SK-N-SH (cell line): Measurements from ENCODE around the gene FAM174B. TPM values are rescaled to one million over a fixed set of nuclear protein-coding genes. Genes with fewer than 3 reads are reported as not detected.

Source experiments
- CTCF ChIA-PET: fragments of 300-600, 350-600 bp; formaldehyde crosslinking; extraction: SDS; loops from one replicate; lab custom pipeline; 2021; lab: Yijun Ruan, JAX
- POLR2A ChIA-PET: fragments of 350-600 bp; sonication (Branson Sonifier 250); formaldehyde crosslinking; extraction: SDS; loops from one replicate; lab custom pipeline; 2020; ENCODE audit warnings: antibody characterized with exemption, inconsistent platforms; lab: Yijun Ruan, JAX
- DNase-seq: peaks from one replicate; pipeline ENCODE4 v3.0.0; 2012
- H2AFZ ChIP-seq: fragments of 200-600 bp; sonication (generic); 2 replicates; pipeline ENCODE4 v1.8.1; 2016; ENCODE audit warnings: antibody characterized with exemption, mild to moderate bottlenecking, low read depth
- H3F3A ChIP-seq: fragments of 200-600 bp; sonication (generic); replicated peaks from 2 replicates; pipeline ENCODE3; 2016; ENCODE audit warnings: antibody characterized with exemption, mild to moderate bottlenecking; ENCODE audit not compliant: insufficient read depth
- H3K27ac ChIP-seq, 2 experiments: fragments of 200-500 bp in 1 of 2; fragments of 200-600 bp in 1 of 2; sonication (Bioruptor generic) in 1 of 2; sonication (generic), shearing (Covaris generic) in 1 of 2; 2 replicates each; pipeline versions ENCODE4 v1.5.1 to v1.6.1; 2014 to 2016; ENCODE audit warnings: low read depth in 2 of 2, inconsistent platforms in 1 of 2, low read length in 1 of 2, mild to moderate bottlenecking in 1 of 2, mixed read lengths in 1 of 2
- H3K27me3 ChIP-seq: fragments of 200-600 bp; sonication (generic), shearing (Covaris generic); 2 replicates; pipeline ENCODE4 v1.6.1; 2016; ENCODE audit warnings: mixed run types; ENCODE audit not compliant: insufficient read depth
- H3K36me3 ChIP-seq, 2 experiments: fragments of 200-500 bp in 1 of 2; fragments of 200-600 bp in 1 of 2; sonication (Bioruptor generic) in 1 of 2; sonication (generic) in 1 of 2; replicated peaks in 1 of 2; 2 replicates each; pipeline versions ENCODE3 to v1.5.1; 2014 to 2016; ENCODE audit warnings: low read length in 1 of 2, mild to moderate bottlenecking in 1 of 2; ENCODE audit not compliant: insufficient read depth in 2 of 2, control insufficient read depth in 1 of 2
- H3K4me1 ChIP-seq, 2 experiments: fragments of 200-500 bp in 1 of 2; fragments of 200-600 bp in 1 of 2; sonication (Bioruptor generic) in 1 of 2; sonication (generic), shearing (Covaris generic) in 1 of 2; 2 replicates each; pipeline versions ENCODE4 v1.5.1 to v1.6.1; 2014 to 2016; ENCODE audit warnings: low read depth in 1 of 2, low read length in 1 of 2, mixed run types in 1 of 2; ENCODE audit not compliant: insufficient read depth in 2 of 2, control insufficient read depth in 1 of 2
- H3K4me2 ChIP-seq: fragments of 200-600 bp; sonication (generic), shearing (Covaris generic); 2 replicates; pipeline ENCODE4 v1.6.1; 2017; ENCODE audit warnings: mixed run types
- H3K4me3 ChIP-seq, 2 experiments: fragments of 200-500 bp in 1 of 2; fragments of 200-600 bp in 1 of 2; sonication (Bioruptor generic) in 1 of 2; sonication (generic), shearing (Covaris generic) in 1 of 2; 2 replicates each; pipeline versions ENCODE4 v1.5.1 to v1.8.1; 2014 to 2016; ENCODE audit warnings: low read depth in 2 of 2, inconsistent platforms in 1 of 2, low read length in 1 of 2, mild to moderate bottlenecking in 1 of 2, mixed read lengths in 1 of 2, moderate library complexity in 1 of 2
- H3K79me2 ChIP-seq: fragments of 200-600 bp; sonication (generic); 2 replicates; pipeline ENCODE4 v1.8.1; 2017; ENCODE audit warnings: mild to moderate bottlenecking; ENCODE audit not compliant: insufficient read depth
- H3K9ac ChIP-seq: fragments of 200-600 bp; sonication (generic); 2 replicates; pipeline ENCODE4 v1.6.1; 2017; ENCODE audit warnings: mixed run types
- H3K9me2 ChIP-seq: fragments of 200-600 bp; sonication (generic); 2 replicates; pipeline ENCODE4 v1.6.1; 2017; ENCODE audit warnings: mixed run types
- H3K9me3 ChIP-seq: fragments of 200-600 bp; sonication (generic); 2 replicates; pipeline ENCODE4 v1.6.1; 2017; ENCODE audit warnings: mixed run types, mild to moderate bottlenecking, moderate library complexity
- H4K20me1 ChIP-seq: fragments of 200-600 bp; sonication (generic); 2 replicates; pipeline ENCODE4 v1.6.1; 2017; ENCODE audit warnings: mild to moderate bottlenecking, mixed run types; ENCODE audit not compliant: insufficient read depth
- JUND ChIP-seq: IDR thresholded peaks from 2 replicates; pipeline ENCODE4 v1.4.0; 2012
- NFIC ChIP-seq: IDR thresholded peaks from 2 replicates; pipeline ENCODE4 v1.4.0; 2012; ENCODE audit warnings: borderline replicate concordance
- NRF1 ChIP-seq: IDR thresholded peaks from 2 replicates; pipeline ENCODE4 v1.6.1; 2012; ENCODE audit warnings: low read depth, mild to moderate bottlenecking, low read length
- RFX5 ChIP-seq: IDR thresholded peaks from 2 replicates; pipeline ENCODE4 v1.6.1; 2012; ENCODE audit warnings: mild to moderate bottlenecking, improper control_type of control experiment, low read length
- TAF1 ChIP-seq: IDR thresholded peaks from 2 replicates; pipeline ENCODE4 v1.6.1; 2012; ENCODE audit warnings: low read depth, mild to moderate bottlenecking, low read length, moderate library complexity, borderline replicate concordance
- WGBS: methylation state at CpG from one replicate; pipeline ENCODE4 v1.1.6; 2017; ENCODE audit warnings: low lambda C conversion rate; 5-methylcytosine and 5-hydroxymethylcytosine counted together
- polyA plus RNA-seq, 3 experiments: library from polyadenylated mRNA; depleted of rRNA; stranded (reverse); fragments of >200 nt; gene quantifications; 2 replicates each; pipeline ENCODE4 v1.2.3, GENCODE V29; 2012
- TF ChIP-seq, protein P1 (sequence below): fragments of 200-600 bp; sonication (generic); IDR thresholded peaks from 2 replicates; pipeline ENCODE4 v1.6.1; 2017; ENCODE audit warnings: antibody characterized with exemption, mild to moderate bottlenecking, moderate library complexity
- TF ChIP-seq, protein P2 (sequence below): IDR thresholded peaks from 2 replicates; pipeline ENCODE4; 2012
- TF ChIP-seq, protein P3 (sequence below): IDR thresholded peaks from 2 replicates; pipeline ENCODE4 v1.4.0; 2012; ENCODE audit warnings: low read depth, borderline replicate concordance

Gene FAM174B
- polyA plus RNA-seq, 1 of the 3 experiments (the other 2 are of a cell fraction), result 0.30 TPM

DNA sequence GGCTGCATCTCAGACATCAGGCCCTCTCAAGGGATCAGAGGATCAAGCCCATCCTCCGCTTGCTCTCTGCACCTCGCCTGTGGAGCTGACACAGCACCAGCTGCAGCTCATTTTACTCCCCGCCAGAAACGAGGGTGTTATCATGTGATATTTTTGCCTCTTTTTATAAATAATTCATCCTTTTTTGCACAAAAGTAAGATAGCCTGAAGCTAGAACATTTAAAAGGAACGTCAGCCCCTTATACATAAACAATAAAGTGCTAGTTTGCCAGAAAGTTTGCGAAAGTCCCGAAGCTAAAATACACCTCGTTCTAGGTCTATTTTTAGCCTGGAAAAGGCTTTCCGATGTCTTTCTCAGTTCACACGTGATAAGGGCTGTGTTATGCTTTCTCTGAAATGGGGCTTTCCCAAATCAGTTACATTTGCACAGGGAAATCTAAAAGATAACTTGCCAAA, 9.6 kb upstream of the FAM174B start (continued):
- no peak for TF ChIP-seq RFX5

DNA sequence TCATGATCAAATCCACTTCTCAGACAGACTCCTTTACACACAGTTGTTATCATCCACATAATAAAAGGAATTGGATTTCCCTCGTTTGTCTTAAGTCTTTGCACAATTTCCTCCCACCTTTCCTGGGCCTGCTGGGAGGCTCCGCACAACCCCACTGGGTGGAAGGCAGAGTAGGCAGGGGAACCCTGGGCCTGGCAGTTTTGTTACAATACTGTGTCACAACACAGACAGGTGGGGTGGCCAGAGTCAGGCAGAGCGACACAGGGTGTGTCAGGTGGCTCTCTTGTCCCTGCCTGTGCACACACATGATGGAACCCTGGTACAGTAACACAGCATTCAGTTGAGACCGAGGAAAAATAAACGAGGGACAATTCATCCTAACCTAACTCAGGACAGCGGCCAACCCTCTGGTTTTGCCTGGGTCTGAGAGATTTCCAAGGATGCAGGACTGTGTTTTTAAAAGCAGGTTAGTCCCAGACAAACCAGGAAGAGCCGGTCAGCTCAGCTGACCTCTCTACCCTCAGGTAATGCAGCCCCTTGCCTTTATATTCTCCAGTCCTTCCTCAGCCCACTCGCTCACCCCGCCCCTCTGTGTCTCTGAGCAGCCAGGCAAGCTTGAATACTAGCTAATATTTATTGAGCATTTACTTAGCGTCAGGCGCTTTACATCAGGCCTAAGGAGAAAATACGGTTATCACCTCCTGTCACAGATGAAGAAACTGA, 8.8 kb upstream of the FAM174B start:
- no peak overlapping the region for H3K9ac ChIP-seq
- H3K9me2 ChIP-seq, result no peaks in the 10 kb centered on the region
- H3K4me2 ChIP-seq, result no peak overlapping the region
- CTCF ChIA-PET, result interaction anchor here (1.3 to 1.5 kb wide), 2 partner anchors 11 to 20 kb away, joined by 3 to 7 read pairs; no protein-coding TSS in a partner anchor
- no peak overlapping the region for H3K27ac ChIP-seq
- no peaks in the 10 kb centered on the region for H3K27me3 ChIP-seq
- DNase-seq, result no peak
- no peak overlapping the region for H2AFZ ChIP-seq
- H3F3A ChIP-seq, result no peaks in the 10 kb centered on the region
- no peaks in the 10 kb centered on the region for H4K20me1 ChIP-seq
- H3K9me3 ChIP-seq, result no peaks in the 10 kb centered on the region
- POLR2A ChIA-PET, result no interaction called here
- 57% methylated on average over 12 of the region's 12 CpGs for WGBS
- H3K4me3 ChIP-seq, result no peak overlapping the region
- no peaks in the 10 kb centered on the region for H3K4me1 ChIP-seq
- no peaks in the 10 kb centered on the region for H3K36me3 ChIP-seq
- TF ChIP-seq, protein P1, sequence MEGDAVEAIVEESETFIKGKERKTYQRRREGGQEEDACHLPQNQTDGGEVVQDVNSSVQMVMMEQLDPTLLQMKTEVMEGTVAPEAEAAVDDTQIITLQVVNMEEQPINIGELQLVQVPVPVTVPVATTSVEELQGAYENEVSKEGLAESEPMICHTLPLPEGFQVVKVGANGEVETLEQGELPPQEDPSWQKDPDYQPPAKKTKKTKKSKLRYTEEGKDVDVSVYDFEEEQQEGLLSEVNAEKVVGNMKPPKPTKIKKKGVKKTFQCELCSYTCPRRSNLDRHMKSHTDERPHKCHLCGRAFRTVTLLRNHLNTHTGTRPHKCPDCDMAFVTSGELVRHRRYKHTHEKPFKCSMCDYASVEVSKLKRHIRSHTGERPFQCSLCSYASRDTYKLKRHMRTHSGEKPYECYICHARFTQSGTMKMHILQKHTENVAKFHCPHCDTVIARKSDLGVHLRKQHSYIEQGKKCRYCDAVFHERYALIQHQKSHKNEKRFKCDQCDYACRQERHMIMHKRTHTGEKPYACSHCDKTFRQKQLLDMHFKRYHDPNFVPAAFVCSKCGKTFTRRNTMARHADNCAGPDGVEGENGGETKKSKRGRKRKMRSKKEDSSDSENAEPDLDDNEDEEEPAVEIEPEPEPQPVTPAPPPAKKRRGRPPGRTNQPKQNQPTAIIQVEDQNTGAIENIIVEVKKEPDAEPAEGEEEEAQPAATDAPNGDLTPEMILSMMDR, result no peak
- TF ChIP-seq, protein P2, sequence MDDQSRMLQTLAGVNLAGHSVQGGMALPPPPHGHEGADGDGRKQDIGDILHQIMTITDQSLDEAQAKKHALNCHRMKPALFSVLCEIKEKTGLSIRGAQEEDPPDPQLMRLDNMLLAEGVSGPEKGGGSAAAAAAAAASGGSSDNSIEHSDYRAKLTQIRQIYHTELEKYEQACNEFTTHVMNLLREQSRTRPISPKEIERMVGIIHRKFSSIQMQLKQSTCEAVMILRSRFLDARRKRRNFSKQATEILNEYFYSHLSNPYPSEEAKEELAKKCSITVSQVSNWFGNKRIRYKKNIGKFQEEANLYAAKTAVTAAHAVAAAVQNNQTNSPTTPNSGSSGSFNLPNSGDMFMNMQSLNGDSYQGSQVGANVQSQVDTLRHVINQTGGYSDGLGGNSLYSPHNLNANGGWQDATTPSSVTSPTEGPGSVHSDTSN, result no peak
- TF ChIP-seq NRF1 (no peak), TAF1 (no peak), NFIC (no peak), JUND (no peak)
- TF ChIP-seq, protein P3, sequence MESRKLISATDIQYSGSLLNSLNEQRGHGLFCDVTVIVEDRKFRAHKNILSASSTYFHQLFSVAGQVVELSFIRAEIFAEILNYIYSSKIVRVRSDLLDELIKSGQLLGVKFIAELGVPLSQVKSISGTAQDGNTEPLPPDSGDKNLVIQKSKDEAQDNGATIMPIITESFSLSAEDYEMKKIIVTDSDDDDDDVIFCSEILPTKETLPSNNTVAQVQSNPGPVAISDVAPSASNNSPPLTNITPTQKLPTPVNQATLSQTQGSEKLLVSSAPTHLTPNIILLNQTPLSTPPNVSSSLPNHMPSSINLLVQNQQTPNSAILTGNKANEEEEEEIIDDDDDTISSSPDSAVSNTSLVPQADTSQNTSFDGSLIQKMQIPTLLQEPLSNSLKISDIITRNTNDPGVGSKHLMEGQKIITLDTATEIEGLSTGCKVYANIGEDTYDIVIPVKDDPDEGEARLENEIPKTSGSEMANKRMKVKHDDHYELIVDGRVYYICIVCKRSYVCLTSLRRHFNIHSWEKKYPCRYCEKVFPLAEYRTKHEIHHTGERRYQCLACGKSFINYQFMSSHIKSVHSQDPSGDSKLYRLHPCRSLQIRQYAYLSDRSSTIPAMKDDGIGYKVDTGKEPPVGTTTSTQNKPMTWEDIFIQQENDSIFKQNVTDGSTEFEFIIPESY, result no peak
- no peaks in the 10 kb centered on the region for H3K79me2 ChIP-seq
